SK-N-SH treated with all-trans-retinoic acid at 6 μM for 48 hours (cell line): ENCODE measurements around the gene POLR3A.

ENCODE experiments used
- SNAI2 ChIP-seq: fragments of 250-450 bp; sonication (Bioruptor Pico); IDR thresholded peaks from 2 replicates; pipeline ENCODE4 v1.5.0; 2020; ENCODE audit warnings: mild to moderate bottlenecking, moderate library complexity
- TF ChIP-seq, protein P1 (sequence below): fragments of 250-450 bp; sonication (Bioruptor Pico); IDR thresholded peaks from 2 replicates; pipeline ENCODE4 v1.8.0; 2021; ENCODE audit warnings: low read depth, mild to moderate bottlenecking, moderate library complexity, borderline replicate concordance

DNA sequence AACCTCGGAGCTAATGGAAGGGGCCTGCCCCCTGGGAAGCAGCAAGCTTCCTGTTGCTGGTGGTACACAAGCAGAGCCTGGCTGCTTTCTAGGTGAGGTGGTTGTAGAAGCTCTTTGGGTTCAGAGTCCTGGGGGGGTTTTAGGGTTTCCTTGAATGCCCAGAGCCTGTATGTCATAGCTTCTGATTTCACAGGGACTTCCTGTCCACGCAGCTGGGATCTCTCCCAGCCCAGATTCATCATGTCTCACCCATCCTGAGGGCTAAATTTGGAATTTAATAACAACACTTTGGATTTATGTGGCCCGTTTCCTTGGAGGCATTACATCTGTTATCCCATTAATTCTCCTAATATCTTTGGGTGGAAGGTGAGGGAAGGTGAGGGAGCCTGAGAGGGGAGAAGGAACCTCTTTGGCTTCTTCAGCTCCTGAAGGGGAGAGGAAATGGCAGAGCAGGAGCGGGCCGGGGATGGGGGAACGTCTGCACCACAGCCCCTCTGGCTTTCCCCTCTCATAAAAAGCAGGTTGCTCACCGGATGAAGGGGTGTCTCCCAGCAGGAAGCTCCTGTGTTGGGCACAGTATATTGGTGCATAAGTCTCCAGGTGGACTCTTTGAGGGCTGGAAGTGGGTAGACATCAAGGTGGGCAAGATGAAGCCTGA is 24.0 kb upstream of the POLR3A start:
- TF ChIP-seq, protein P1, sequence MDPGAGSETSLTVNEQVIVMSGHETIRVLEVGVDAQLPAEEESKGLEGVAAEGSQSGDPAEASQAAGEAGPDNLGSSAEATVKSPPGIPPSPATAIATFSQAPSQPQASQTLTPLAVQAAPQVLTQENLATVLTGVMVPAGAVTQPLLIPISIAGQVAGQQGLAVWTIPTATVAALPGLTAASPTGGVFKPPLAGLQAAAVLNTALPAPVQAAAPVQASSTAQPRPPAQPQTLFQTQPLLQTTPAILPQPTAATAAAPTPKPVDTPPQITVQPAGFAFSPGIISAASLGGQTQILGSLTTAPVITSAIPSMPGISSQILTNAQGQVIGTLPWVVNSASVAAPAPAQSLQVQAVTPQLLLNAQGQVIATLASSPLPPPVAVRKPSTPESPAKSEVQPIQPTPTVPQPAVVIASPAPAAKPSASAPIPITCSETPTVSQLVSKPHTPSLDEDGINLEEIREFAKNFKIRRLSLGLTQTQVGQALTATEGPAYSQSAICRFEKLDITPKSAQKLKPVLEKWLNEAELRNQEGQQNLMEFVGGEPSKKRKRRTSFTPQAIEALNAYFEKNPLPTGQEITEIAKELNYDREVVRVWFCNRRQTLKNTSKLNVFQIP (CRISPR knock-in tag) = no peak
- TF ChIP-seq SNAI2 (CRISPR knock-in tag) = no peak
